RWPE2 (cell line): ENCODE data around the gene CASK.

ENCODE experiments used
- ATAC-seq: fragments of 200-7000 bp; cut with Tn5 transposase; 3 replicates; pipeline ENCODE4 v1.9.1; 2021; ENCODE audit warnings: low read depth
- DNase-seq: peaks from one replicate; pipeline ENCODE4 v3.0.0-alpha.2; 2020; ENCODE audit warnings: low spot score
- H3K27ac ChIP-seq: fragments of 450-650 bp; 2 replicates; pipeline ENCODE4 v1.5.1; 2017; ENCODE audit warnings: mild to moderate bottlenecking; ENCODE audit not compliant: poor library complexity, severe bottlenecking
- H3K27me3 ChIP-seq: fragments of 250-450 bp; sonication (Bioruptor Pico); 2 replicates; pipeline ENCODE4 v1.5.1; 2021; ENCODE audit warnings: mild to moderate bottlenecking, moderate library complexity; ENCODE audit not compliant: insufficient read depth, poor library complexity, severe bottlenecking
- H3K36me3 ChIP-seq: fragments of 250-450 bp; sonication (Bioruptor Pico); 2 replicates; pipeline ENCODE4 v1.5.1; 2020; ENCODE audit warnings: low read depth, mild to moderate bottlenecking, moderate library complexity
- H3K4me1 ChIP-seq: fragments of 250-450 bp; sonication (Bioruptor Pico); 2 replicates; pipeline ENCODE4 v1.5.1; 2021; ENCODE audit warnings: mild to moderate bottlenecking, moderate library complexity; ENCODE audit not compliant: insufficient read depth, poor library complexity, severe bottlenecking
- H3K4me3 ChIP-seq: fragments of 250-450 bp; sonication (Bioruptor Pico); 2 replicates; pipeline ENCODE4 v1.5.1; 2021; ENCODE audit warnings: mild to moderate bottlenecking, moderate library complexity; ENCODE audit not compliant: severe bottlenecking
- H3K9me3 ChIP-seq: fragments of 250-450 bp; sonication (Bioruptor Pico); 2 replicates; pipeline ENCODE4 v1.5.1; 2021; ENCODE audit warnings: mild to moderate bottlenecking, moderate library complexity; ENCODE audit not compliant: severe bottlenecking
- TF ChIP-seq, protein P1 (sequence below): fragments of 450-650 bp; IDR thresholded peaks from one replicate; pipeline ENCODE4 v1.5.1; 2017; ENCODE audit warnings: mild to moderate bottlenecking, moderate library complexity; ENCODE audit not compliant: poor library complexity, severe bottlenecking

The CASK gene

DNA sequence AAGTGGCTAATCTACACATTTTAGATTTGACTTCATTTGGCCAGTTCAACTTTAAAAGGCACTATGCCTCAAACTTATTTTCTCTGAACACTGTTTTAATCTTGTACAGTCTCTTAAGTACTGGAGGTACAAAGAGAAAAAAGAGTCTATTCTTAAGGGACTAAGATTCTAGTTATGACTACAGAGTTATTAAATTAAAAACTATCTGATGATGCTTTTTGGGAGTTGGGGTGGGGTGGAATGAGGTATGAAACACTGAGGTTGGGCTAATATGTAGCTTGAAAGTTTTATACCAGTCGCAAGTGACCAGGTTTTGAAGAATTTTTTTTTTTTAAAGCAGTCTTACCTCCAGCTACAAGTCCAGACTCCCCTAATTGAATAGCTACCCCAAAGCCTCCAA is 252.3 kb downstream of the CASK start:
- no peak overlapping the region for H3K4me3 ChIP-seq
- ATAC-seq = no peak
- no peaks in the 10 kb centered on the region for H3K27me3 ChIP-seq
- no peaks in the 10 kb centered on the region for H3K4me1 ChIP-seq
- TF ChIP-seq, protein P1, sequence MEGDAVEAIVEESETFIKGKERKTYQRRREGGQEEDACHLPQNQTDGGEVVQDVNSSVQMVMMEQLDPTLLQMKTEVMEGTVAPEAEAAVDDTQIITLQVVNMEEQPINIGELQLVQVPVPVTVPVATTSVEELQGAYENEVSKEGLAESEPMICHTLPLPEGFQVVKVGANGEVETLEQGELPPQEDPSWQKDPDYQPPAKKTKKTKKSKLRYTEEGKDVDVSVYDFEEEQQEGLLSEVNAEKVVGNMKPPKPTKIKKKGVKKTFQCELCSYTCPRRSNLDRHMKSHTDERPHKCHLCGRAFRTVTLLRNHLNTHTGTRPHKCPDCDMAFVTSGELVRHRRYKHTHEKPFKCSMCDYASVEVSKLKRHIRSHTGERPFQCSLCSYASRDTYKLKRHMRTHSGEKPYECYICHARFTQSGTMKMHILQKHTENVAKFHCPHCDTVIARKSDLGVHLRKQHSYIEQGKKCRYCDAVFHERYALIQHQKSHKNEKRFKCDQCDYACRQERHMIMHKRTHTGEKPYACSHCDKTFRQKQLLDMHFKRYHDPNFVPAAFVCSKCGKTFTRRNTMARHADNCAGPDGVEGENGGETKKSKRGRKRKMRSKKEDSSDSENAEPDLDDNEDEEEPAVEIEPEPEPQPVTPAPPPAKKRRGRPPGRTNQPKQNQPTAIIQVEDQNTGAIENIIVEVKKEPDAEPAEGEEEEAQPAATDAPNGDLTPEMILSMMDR = no peak
- DNase-seq = no peak
- no peaks in the 10 kb centered on the region for H3K36me3 ChIP-seq
- H3K9me3 ChIP-seq = no peaks in the 10 kb centered on the region
- no peak overlapping the region for H3K27ac ChIP-seq

DNA sequence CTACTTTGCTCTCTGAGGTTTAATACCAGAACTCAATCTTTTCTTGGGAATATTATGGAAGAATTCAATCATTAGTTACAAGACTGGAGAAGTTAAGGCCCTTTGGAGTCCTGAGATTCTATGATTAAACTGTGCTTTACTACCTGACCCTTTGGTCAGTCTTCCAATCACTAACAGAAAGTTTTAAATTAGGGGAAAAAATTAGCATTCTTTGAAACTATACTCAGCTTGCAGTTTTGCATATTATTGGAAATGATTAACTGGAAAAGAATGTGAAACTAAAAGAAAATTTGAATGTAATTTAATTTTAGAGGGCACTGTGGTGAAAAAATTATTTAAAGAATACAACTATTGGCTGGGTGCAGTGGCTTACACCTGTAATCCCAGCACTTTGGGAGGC is 253.2 kb downstream of the CASK start:
- no peaks in the 10 kb centered on the region for H3K4me1 ChIP-seq
- no peaks in the 10 kb centered on the region for H3K9me3 ChIP-seq
- no peak for DNase-seq
- H3K36me3 ChIP-seq = no peaks in the 10 kb centered on the region
- no peaks in the 10 kb centered on the region for H3K27me3 ChIP-seq
- ATAC-seq = no peak
- H3K27ac ChIP-seq = no peak overlapping the region
- no peak overlapping the region for H3K4me3 ChIP-seq
- TF ChIP-seq, protein P1 = no peak

DNA sequence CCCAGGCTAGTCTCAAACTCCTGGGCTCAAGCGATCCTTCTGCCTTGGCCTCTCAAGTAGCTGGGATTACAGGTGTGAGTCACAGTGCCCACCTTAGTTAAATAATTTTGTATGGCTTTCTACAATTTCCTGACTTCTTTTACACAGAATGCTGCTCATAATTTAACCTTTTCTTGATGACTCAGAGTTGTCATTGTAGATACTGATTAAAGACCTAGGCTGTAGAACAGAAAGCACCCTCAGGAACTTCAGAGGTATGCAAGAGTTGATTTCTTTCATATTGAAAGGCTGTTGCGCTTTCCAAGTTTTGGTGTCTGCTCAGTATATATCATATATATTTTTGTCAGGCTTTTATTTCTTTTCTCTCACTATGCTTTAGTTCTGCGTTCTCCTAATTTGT is 255.7 kb downstream of the CASK start:
- no peaks in the 10 kb centered on the region for H3K36me3 ChIP-seq
- no peak overlapping the region for H3K27ac ChIP-seq
- TF ChIP-seq, protein P1 = no peak
- H3K9me3 ChIP-seq = no peaks in the 10 kb centered on the region
- H3K27me3 ChIP-seq = no peaks in the 10 kb centered on the region
- ATAC-seq (no peak), DNase-seq (no peak)
- no peaks in the 10 kb centered on the region for H3K4me1 ChIP-seq
- no peak overlapping the region for H3K4me3 ChIP-seq

DNA sequence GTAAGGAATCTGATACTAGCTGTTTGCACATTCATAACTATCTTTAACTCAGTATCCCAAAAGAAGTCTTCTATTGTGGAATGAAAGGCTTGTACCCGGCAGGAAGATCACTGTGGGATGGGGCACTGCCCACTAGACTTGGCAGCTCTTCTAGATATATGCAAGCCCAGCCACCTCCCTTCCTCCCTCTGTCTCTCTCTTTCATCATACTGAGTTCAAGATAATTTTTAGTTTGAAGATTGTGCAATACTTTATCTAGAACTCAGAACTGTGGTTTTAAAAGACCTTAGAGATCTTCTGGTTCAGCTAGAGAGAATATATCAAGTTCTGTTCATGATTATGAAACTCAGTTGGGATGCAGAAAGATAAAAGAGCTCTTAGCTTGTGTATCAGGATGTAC is 257.1 kb downstream of the CASK start:
- Histone ChIP-seq H3K36me3 (no peaks in the 10 kb centered on the region), H3K9me3 (no peaks in the 10 kb centered on the region), H3K27me3 (no peaks in the 10 kb centered on the region), H3K4me1 (no peaks in the 10 kb centered on the region), H3K27ac (no peak overlapping the region), H3K4me3 (no peak overlapping the region)
- TF ChIP-seq, protein P1 = no peak
- no peak for DNase-seq
- ATAC-seq = no peak

DNA sequence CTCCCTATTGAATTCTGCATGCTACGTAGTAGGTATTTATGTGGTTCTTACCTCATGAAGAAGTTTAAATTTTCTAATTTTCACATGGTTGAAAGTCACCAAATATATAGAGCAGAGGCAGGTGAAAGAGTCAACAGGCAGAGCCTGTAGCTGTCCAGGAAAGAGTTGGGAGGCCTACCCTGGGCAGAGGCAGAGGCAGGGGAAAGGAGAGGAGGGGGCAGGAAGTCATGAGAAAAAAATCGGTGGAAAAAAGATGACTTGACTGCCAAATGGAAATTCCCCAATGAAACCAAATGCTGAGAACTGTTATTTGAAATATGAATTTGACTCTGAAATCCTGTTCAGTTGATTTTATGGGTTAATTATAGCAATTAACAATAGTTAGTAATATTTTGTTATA is 257.7 kb downstream of the CASK start:
- TF ChIP-seq, protein P1 = no peak
- Histone ChIP-seq H3K27ac (no peak overlapping the region), H3K4me3 (no peak overlapping the region), H3K4me1 (no peaks in the 10 kb centered on the region), H3K36me3 (no peaks in the 10 kb centered on the region), H3K27me3 (no peaks in the 10 kb centered on the region), H3K9me3 (no peaks in the 10 kb centered on the region)
- ATAC-seq (no peak), DNase-seq (no peak)
